Central memory CD8-positive, alpha-beta T cell (primary cell): ENCODE data around the gene AKAP17A.
A peak's percentile ranks its signal among the peaks of the same experiment; 100 is the strongest.

Experiments used
- ATAC-seq: fragments of 150-1000 bp; cut with Tn5 transposase; replicated peaks from 2 replicates; pipeline ENCODE4 v1.10.0; 2022; ENCODE audit warnings: mild to moderate bottlenecking, moderate FRiP score, moderate number of reproducible peaks; ENCODE audit not compliant: poor library complexity, severe bottlenecking; ENCODE audit errors: extremely low read depth
- DNase-seq, 2 donors: peaks; one replicate each; pipeline ENCODE4 v3.0.0; 2021; ENCODE audit warnings: low spot score in 2 of 2
- H3K27ac Mint-ChIP-seq: one replicate; pipeline ENCODE4 v1.8.0; 2022; ENCODE audit warnings: low read depth, mild to moderate bottlenecking, moderate library complexity, mixed read lengths
- H3K27me3 Mint-ChIP-seq: one replicate; pipeline ENCODE4 v1.8.0; 2022; ENCODE audit warnings: mixed read lengths
- H3K36me3 Mint-ChIP-seq: one replicate; pipeline ENCODE4 v1.8.0; 2022; ENCODE audit warnings: mild to moderate bottlenecking, moderate library complexity, mixed read lengths; ENCODE audit not compliant: insufficient read depth
- H3K4me1 Mint-ChIP-seq: one replicate; pipeline ENCODE4 v1.8.0; 2022; ENCODE audit warnings: mixed read lengths
- H3K4me3 Mint-ChIP-seq: one replicate; pipeline ENCODE4 v1.8.0; 2022; ENCODE audit warnings: mild to moderate bottlenecking, moderate library complexity, mixed read lengths
- H3K9me3 Mint-ChIP-seq: one replicate; pipeline ENCODE4 v1.8.0; 2022; ENCODE audit warnings: mixed read lengths

The AKAP17A gene

DNA sequence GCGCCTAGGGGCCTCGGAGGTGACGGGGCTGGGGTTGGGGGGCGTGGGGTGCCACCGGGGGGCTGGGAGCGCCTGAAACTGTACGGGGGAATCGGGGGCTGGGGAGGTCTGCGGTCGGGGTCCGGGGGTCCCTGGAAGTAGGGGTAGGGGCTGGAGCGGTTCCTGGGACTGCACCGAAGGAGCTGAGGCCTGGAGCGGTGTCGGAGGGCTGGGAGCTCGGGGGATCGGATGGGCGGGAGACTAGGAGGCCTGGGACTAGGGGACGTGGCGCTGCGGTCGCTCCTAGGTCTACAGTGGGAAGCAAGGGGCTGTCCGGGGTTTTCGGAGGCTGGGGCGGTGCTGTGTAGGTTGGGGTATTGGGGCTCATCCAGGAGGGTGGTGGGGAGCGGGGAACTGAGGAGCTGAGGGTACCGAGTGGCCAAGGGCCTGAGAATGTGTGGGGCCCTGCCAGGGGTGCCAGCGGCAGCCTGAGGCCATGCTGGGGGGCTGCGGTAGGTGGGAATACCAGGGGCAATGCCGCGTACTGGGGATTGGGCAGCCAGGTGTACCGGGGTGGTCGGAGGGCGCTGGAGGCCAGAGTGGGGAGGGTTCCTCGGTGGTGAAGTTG lies 562 bp downstream of the AKAP17A start:
- no peak for DNase-seq
- ATAC-seq = peak; percentile 29
- H3K27ac Mint-ChIP-seq = peak overlapping the region; percentile 96

GRCh38 chrX:1592470-1593142 lies 1.2 kb downstream of the AKAP17A start:
- Mint-ChIP-seq H3K27ac (peak overlapping the region; percentile 96), H3K36me3 (peaks cover 57% of the 10 kb centered on the region), H3K4me3 (peak overlapping the region; percentile 95), H3K9me3 (no peaks in the 10 kb centered on the region), H3K4me1 (peaks cover 45% of the 10 kb centered on the region), H3K27me3 (no peaks in the 10 kb centered on the region)
- ATAC-seq (no peak), DNase-seq (no peak)

More for the DNA sequence above, 562 bp downstream of the AKAP17A start:
- Mint-ChIP-seq H3K27me3 (no peaks in the 10 kb centered on the region), H3K4me1 (peaks cover 42% of the 10 kb centered on the region), H3K9me3 (no peaks in the 10 kb centered on the region), H3K36me3 (peaks cover 51% of the 10 kb centered on the region), H3K4me3 (peak overlapping the region; percentile 95)

- Mint-ChIP-seq H3K9me3 (no peaks in the 10 kb centered on the region), H3K4me3 (peak overlapping the region; percentile 95), H3K27me3 (no peaks in the 10 kb centered on the region), H3K36me3 (peaks cover 63% of the 10 kb centered on the region), H3K27ac (peak overlapping the region; percentile 96), H3K4me1 (peaks cover 52% of the 10 kb centered on the region)
- DNase-seq (no peak), ATAC-seq (no peak)
Measured at GRCh38 chrX:1593286-1594271, 2.2 kb downstream of the AKAP17A start.

- no peak for ATAC-seq
- DNase-seq = no peak
- Mint-ChIP-seq H3K9me3 (no peaks in the 10 kb centered on the region), H3K27me3 (no peaks in the 10 kb centered on the region), H3K27ac (no peak overlapping the region), H3K4me3 (no peak overlapping the region), H3K4me1 (peaks cover 52% of the 10 kb centered on the region), H3K36me3 (peaks cover 78% of the 10 kb centered on the region)
Measured at GRCh38 chrX:1595711-1596060, 4.3 kb downstream of the AKAP17A start.

GRCh38 chrX:1596676-1597344 lies 5.4 kb downstream of the AKAP17A start:
- DNase-seq = no peak
- H3K36me3 Mint-ChIP-seq = peaks cover 83% of the 10 kb centered on the region
- no peaks in the 10 kb centered on the region for H3K27me3 Mint-ChIP-seq

GRCh38 chrX:1597345-1598020 lies 6.1 kb downstream of the AKAP17A start:
- H3K4me1 Mint-ChIP-seq = peaks cover 45% of the 10 kb centered on the region
- ATAC-seq (no peak), DNase-seq (no peak)
- H3K4me3 Mint-ChIP-seq = peak overlapping the region; percentile 33
- peaks cover 87% of the 10 kb centered on the region for H3K36me3 Mint-ChIP-seq
- H3K9me3 Mint-ChIP-seq = no peaks in the 10 kb centered on the region
- no peaks in the 10 kb centered on the region for H3K27me3 Mint-ChIP-seq
- H3K27ac Mint-ChIP-seq = no peak overlapping the region

More at GRCh38 chrX:1596676-1597344, 5.4 kb downstream of the AKAP17A start:
- Mint-ChIP-seq H3K4me1 (peaks cover 51% of the 10 kb centered on the region), H3K9me3 (no peaks in the 10 kb centered on the region), H3K4me3 (no peak overlapping the region), H3K27ac (no peak overlapping the region)
- no peak for ATAC-seq

- H3K27me3 Mint-ChIP-seq = no peaks in the 10 kb centered on the region
- peaks cover 88% of the 10 kb centered on the region for H3K36me3 Mint-ChIP-seq
- peaks cover 38% of the 10 kb centered on the region for H3K4me1 Mint-ChIP-seq
- H3K27ac Mint-ChIP-seq = peak overlapping the region; percentile 64
- ATAC-seq (peak; percentile 30), DNase-seq (no peak)
- no peaks in the 10 kb centered on the region for H3K9me3 Mint-ChIP-seq
- H3K4me3 Mint-ChIP-seq = peak overlapping the region; percentile 33
Measured at GRCh38 chrX:1598021-1598875, 6.8 kb downstream of the AKAP17A start.

- Mint-ChIP-seq H3K9me3 (no peaks in the 10 kb centered on the region), H3K27me3 (no peaks in the 10 kb centered on the region), H3K4me1 (peaks cover 31% of the 10 kb centered on the region), H3K27ac (peak overlapping the region; percentile 64), H3K36me3 (peaks cover 86% of the 10 kb centered on the region), H3K4me3 (no peak overlapping the region)
- no peak for ATAC-seq
- no peak for DNase-seq
Measured at GRCh38 chrX:1598876-1599790, 7.7 kb downstream of the AKAP17A start.

GRCh38 chrX:1599791-1600405 lies 8.5 kb downstream of the AKAP17A start:
- ATAC-seq = no peak
- Mint-ChIP-seq H3K9me3 (no peaks in the 10 kb centered on the region), H3K4me1 (peaks cover 26% of the 10 kb centered on the region), H3K27ac (no peak overlapping the region), H3K27me3 (no peaks in the 10 kb centered on the region), H3K4me3 (no peak overlapping the region), H3K36me3 (peaks cover 86% of the 10 kb centered on the region)
- DNase-seq = no peak

DNA sequence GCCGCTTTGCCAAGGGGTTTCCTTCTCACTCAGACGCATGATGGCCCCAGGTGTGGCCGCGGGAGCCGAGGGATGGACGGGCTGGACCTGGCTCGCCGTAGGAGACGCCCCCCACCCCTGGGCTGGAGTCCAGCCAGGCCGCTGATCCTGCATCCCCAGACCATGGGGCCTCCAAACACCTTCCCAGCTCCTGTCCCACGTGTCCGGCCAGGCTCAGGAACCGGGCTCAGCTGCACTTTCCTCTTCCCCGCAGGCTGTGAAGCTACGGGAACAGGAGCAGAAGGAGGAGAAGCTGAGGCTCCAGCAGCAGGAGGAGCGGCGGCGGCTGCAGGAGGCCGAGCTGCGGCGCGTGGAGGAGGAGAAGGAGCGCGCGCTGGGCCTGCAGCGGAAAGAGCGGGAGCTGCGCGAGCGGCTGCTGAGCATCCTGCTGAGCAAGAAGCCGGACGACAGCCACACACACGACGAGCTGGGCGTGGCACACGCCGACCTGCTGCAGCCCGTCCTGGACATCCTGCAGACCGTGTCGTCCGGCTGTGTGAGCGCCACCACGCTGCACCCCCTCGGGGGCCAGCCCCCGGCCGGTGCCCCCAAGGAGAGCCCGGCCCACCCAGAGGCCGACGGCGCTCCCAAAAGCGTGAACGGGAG lies 9.1 kb downstream of the AKAP17A start:
- ATAC-seq (no peak), DNase-seq (no peak)
- peaks cover 83% of the 10 kb centered on the region for H3K36me3 Mint-ChIP-seq
- peaks cover 20% of the 10 kb centered on the region for H3K4me1 Mint-ChIP-seq
- no peaks in the 10 kb centered on the region for H3K27me3 Mint-ChIP-seq
- H3K9me3 Mint-ChIP-seq = no peaks in the 10 kb centered on the region
- no peak overlapping the region for H3K27ac Mint-ChIP-seq
- H3K4me3 Mint-ChIP-seq = no peak overlapping the region
